HG03039 (cell line): ENCODE results near the gene PDE4D.

ENCODE experiments used
- ATAC-seq: cut with Tn5 transposase; IDR thresholded peaks from one replicate; pipeline ENCODE4 v1.9.1; 2021; ENCODE audit warnings: mild to moderate bottlenecking, moderate library complexity; ENCODE audit not compliant: unreplicated experiment

Gene PDE4D

GRCh38 chr5:59274106-59274636 is 619.4 kb downstream of the PDE4D start:
- ATAC-seq = no peak

DNA sequence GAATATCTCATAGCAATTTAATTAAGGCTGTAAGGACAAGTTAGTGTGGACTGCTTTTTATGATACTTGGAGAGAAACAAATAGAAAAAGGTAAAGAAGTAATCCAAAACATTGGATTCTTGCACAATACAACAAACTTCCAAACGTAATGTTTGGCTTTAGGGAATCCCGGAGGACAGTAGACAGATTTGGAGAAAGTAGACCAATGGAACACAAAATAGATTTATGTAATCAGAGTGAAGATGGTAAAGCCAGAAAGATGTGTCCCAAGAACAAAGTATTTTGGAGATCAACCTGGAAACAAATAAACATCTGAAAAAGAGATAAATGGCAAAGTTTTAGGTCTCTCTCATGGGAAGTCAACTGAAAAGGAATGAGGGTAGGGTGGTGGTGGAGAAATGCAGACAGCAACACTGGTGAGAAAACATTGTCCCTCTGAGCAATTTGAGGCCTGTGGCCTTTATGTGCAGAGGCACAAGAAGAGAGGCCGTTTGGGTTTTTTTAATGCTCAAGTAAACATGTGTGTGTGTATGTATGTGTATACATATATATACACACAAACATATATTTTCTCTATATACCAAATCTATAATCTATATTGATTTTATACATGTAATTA is 620.6 kb downstream of the PDE4D start:
- ATAC-seq = no peak

GRCh38 chr5:59268756-59269415 is 624.6 kb downstream of the PDE4D start:
- ATAC-seq = no peak

DNA sequence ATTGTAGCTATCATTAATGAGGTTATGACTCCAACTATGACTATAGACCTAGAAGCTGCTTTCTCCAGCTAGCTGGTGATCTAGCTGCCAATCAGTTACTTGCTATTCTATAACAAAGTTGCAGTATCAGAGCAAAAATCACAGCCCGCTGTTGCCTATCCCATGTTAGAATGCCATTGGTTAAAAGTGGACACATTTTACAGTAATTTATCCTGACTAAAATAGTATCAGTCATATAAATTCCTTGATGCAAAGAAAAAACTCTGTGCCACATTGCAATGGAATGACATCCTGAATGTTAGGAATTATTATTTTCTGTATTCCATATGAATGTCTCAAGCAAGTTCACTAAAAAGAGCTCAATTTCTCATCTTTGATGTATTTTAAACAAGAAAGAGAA is 626.5 kb downstream of the PDE4D start:
- ATAC-seq = no peak

DNA sequence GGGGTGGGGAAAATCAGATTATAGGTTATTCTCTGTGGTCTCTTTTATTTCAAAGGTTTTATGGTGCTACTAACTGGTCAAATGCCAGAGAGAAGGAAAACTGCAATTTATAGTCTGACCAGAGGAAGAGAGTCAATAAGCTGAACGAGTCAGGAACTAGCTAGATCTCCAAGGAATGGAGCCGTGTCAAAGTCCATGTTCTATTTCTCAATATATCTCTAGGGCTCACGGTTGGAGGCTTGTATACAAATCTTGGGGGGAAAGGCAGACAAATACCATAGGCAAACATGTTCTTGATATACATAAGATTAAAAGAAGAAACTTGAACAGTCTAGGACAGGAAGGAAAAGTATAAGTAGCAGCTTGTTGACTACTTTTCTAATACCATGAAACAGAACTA is 627.1 kb downstream of the PDE4D start:
- ATAC-seq = no peak

GRCh38 chr5:59264639-59265245 is 628.8 kb downstream of the PDE4D start:
- no peak for ATAC-seq

GRCh38 chr5:59264013-59264412 is 629.5 kb downstream of the PDE4D start:
- no peak for ATAC-seq

DNA sequence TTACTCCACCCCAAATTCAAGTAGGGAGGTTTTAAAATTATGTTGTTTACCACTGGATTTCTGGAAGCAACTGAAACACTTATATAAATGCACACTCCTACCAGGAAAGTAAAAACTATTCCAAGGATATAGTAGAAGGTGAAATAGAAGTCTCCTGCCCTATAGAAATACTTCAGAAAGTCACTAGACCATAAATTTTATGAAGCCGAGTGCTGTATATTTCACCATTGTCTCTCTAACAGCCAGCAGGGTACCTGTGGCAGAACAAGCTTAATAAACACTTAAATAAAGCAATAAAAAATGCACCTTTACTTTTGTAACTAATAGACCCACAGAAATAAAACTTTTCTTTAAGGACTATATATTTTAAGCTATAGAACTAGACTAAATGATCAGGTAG is 631.6 kb downstream of the PDE4D start:
- no peak for ATAC-seq

DNA sequence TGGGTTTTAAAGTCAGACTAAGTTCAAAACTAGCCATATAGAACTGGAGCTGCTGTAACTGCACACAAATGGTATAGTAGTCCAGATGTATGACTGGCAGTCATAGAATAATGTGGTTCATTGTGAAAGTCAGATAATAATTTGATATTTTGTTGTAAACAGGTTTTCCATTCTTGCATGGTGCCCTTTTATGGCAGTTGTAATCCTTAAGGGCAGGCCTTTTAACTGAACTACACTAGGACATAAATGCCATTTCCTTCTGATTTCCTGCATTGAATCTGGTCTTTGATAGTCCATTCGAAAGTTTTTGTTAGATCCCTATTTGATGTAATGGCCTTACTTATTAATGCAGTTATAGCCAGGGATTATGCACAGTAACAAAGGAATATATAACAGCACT is 632.6 kb downstream of the PDE4D start:
- ATAC-seq = no peak

- no peak for ATAC-seq
These were observed 633.3 kb downstream of the PDE4D start for GRCh38 chr5:59260200-59260599.

DNA sequence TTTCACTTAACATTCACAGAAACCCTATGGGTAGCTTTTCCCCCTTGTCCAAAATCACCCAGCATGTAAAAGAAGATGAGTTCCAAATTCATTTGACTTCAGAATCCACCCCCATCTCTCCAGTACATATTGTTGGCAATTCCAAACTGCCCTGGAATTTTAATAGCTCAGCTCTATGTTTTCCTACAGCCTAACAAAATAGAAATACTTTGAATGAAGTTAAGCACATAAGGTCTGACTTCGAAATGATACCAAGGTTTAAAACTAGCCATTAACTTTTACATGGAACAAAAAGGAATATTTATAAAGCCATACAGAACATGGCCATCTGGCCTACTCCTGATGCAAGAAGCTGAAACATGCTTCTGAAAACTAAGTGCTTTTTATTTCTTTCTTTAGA is 634.3 kb downstream of the PDE4D start:
- no peak for ATAC-seq

- ATAC-seq = no peak
These were observed 635.8 kb downstream of the PDE4D start for GRCh38 chr5:59257488-59258400.

GRCh38 chr5:59256331-59256730 is 637.2 kb downstream of the PDE4D start:
- no peak for ATAC-seq

DNA sequence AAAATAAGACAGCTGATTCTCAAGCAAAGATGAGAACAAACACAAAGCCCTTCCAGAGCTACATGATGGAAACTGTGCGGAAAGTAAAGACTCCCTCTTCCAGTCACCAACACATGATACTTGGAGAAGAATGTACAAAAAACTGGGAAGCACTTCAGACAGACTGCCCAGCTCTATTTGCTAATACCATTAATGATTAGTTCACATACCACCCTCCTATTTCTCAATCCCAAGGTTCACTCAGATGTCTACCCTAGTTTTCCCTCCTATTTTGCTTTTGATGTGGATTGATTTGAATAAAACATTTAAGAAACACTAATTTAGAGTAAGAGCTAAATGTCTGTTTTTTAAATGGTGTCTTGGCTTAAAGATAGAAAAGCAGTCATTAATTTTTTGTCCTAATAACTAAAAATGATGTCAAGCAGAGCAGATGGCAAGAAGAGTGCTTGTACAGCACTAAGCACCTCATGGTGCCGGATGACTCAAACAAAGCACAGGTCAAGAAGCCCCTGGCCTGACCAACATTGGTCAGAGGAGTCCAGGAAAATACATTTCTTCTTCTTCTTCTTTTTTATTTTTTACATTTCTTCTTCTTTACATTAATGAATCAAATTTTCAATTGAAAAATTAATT is 639.4 kb downstream of the PDE4D start:
- no peak for ATAC-seq

- no peak for ATAC-seq
These were observed 639.9 kb downstream of the PDE4D start for GRCh38 chr5:59253625-59254024.

- ATAC-seq = no peak
These were observed 641.9 kb downstream of the PDE4D start for GRCh38 chr5:59251627-59252026.

DNA sequence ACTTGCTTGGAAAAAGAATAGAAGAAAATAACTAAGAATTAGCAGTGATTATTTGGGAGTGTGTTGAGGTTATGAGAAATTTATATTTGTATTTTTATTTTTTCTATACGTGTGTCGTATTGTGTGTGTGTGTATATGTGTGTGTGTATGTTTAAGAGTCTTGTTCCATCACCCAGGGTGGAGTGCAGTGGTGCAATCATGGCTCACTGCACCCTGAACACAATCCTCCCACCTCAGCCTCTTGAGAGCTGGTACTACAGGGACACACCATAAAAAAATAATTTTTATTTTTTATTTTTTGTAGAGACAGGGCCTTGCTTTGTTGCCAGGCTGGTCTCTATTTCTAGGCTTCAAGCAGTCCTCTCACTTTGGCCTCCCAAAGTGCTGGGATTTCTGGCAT is 643.8 kb downstream of the PDE4D start:
- ATAC-seq = no peak

- ATAC-seq = no peak
These were observed 644.4 kb downstream of the PDE4D start for GRCh38 chr5:59249160-59249559.

GRCh38 chr5:59246882-59247281 is 646.6 kb downstream of the PDE4D start:
- ATAC-seq = no peak

GRCh38 chr5:59246145-59246869 is 647.2 kb downstream of the PDE4D start:
- no peak for ATAC-seq
